ENCODE measurements around the gene ZNF236.

ZNF236 gene

GRCh38 chr18:76889091-76889699 lies 66.8 kb downstream of the ZNF236 start:
- H2AFZ ChIP-seq (ENCODE audit: low read depth, low read length, severe bottlenecking): no peak overlapping the region
- no peaks in the 10 kb centered on the region for H3K9me3 ChIP-seq (ENCODE audit: insufficient read depth, low read length)
- no peak overlapping the region for H3K27ac ChIP-seq (ENCODE audit: low read depth, low read length)
- no peaks in the 10 kb centered on the region for H3F3A ChIP-seq (ENCODE audit: insufficient read depth)
- no peak overlapping the region for H3K4me2 ChIP-seq (ENCODE audit: low read depth, low read length, poor library complexity, severe bottlenecking)
- TF ChIP-seq EZH2phosphoT487 (conservative IDR thresholded peaks at IDR 0.05; ENCODE audit: low read length): no peak
- TF ChIP-seq, protein P1, sequence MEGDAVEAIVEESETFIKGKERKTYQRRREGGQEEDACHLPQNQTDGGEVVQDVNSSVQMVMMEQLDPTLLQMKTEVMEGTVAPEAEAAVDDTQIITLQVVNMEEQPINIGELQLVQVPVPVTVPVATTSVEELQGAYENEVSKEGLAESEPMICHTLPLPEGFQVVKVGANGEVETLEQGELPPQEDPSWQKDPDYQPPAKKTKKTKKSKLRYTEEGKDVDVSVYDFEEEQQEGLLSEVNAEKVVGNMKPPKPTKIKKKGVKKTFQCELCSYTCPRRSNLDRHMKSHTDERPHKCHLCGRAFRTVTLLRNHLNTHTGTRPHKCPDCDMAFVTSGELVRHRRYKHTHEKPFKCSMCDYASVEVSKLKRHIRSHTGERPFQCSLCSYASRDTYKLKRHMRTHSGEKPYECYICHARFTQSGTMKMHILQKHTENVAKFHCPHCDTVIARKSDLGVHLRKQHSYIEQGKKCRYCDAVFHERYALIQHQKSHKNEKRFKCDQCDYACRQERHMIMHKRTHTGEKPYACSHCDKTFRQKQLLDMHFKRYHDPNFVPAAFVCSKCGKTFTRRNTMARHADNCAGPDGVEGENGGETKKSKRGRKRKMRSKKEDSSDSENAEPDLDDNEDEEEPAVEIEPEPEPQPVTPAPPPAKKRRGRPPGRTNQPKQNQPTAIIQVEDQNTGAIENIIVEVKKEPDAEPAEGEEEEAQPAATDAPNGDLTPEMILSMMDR (IDR thresholded peaks at IDR 0.05; ENCODE audit: insufficient read depth, low read length, poor library complexity, severe bottlenecking): no peak
- H3K36me3 ChIP-seq (ENCODE audit: low read length): peaks cover 11% of the 10 kb centered on the region; the same call in 1 of the 2 replicates
- H3K27me3 ChIP-seq (ENCODE audit: low read length): no peaks in the 10 kb centered on the region
- H3K9me2 ChIP-seq (replicated peaks; ENCODE audit: insufficient read depth, low read length): no peaks in the 10 kb centered on the region
- H3K4me3 ChIP-seq (ENCODE audit: insufficient read depth, low read length, poor library complexity, severe bottlenecking): no peak overlapping the region
- no peak overlapping the region for H3K9ac ChIP-seq (ENCODE audit: low read length)
- H3K79me2 ChIP-seq (ENCODE audit: insufficient read depth, low read length): no peaks in the 10 kb centered on the region
- no peaks in the 10 kb centered on the region for H4K20me1 ChIP-seq (ENCODE audit: low read depth, low read length)

GRCh38 chr18:76892832-76893231 lies 70.5 kb downstream of the ZNF236 start:
- Histone ChIP-seq H3K4me2 (ENCODE audit: low read depth, low read length, poor library complexity, severe bottlenecking) (no peak overlapping the region), H3K27ac (ENCODE audit: low read depth, low read length) (no peak overlapping the region), H3K4me3 (ENCODE audit: insufficient read depth, low read length, poor library complexity, severe bottlenecking) (no peak overlapping the region), H3K79me2 (ENCODE audit: insufficient read depth, low read length) (no peaks in the 10 kb centered on the region), H3K9me3 (ENCODE audit: insufficient read depth, low read length) (no peaks in the 10 kb centered on the region), H3K9me2 (replicated peaks; ENCODE audit: insufficient read depth, low read length) (no peaks in the 10 kb centered on the region), H3K27me3 (ENCODE audit: low read length) (no peaks in the 10 kb centered on the region), H2AFZ (ENCODE audit: low read depth, low read length, severe bottlenecking) (no peak overlapping the region), H4K20me1 (ENCODE audit: low read depth, low read length) (no peaks in the 10 kb centered on the region), H3K9ac (ENCODE audit: low read length) (no peak overlapping the region), H3K36me3 (ENCODE audit: low read length) (peaks cover 34% of the 10 kb centered on the region), H3F3A (ENCODE audit: insufficient read depth) (no peaks in the 10 kb centered on the region)
- TF ChIP-seq, protein P1 (IDR thresholded peaks at IDR 0.05; ENCODE audit: insufficient read depth, low read length, poor library complexity, severe bottlenecking): no peak
- TF ChIP-seq EZH2phosphoT487 (conservative IDR thresholded peaks at IDR 0.05; ENCODE audit: low read length): no peak

- Histone ChIP-seq H3K4me2 (ENCODE audit: low read depth, low read length, poor library complexity, severe bottlenecking) (no peak overlapping the region), H3K27me3 (ENCODE audit: low read length) (no peaks in the 10 kb centered on the region), H3K36me3 (ENCODE audit: low read length) (peaks cover 40% of the 10 kb centered on the region), H3K27ac (ENCODE audit: low read depth, low read length) (no peak overlapping the region), H3K9me2 (replicated peaks; ENCODE audit: insufficient read depth, low read length) (no peaks in the 10 kb centered on the region), H3K79me2 (ENCODE audit: insufficient read depth, low read length) (no peaks in the 10 kb centered on the region), H4K20me1 (ENCODE audit: low read depth, low read length) (no peaks in the 10 kb centered on the region), H3K4me3 (ENCODE audit: insufficient read depth, low read length, poor library complexity, severe bottlenecking) (no peak overlapping the region), H2AFZ (ENCODE audit: low read depth, low read length, severe bottlenecking) (no peak overlapping the region), H3K9me3 (ENCODE audit: insufficient read depth, low read length) (no peaks in the 10 kb centered on the region), H3K9ac (ENCODE audit: low read length) (no peak overlapping the region), H3F3A (ENCODE audit: insufficient read depth) (no peaks in the 10 kb centered on the region)
- TF ChIP-seq, protein P1 (IDR thresholded peaks at IDR 0.05; ENCODE audit: insufficient read depth, low read length, poor library complexity, severe bottlenecking): no peak
- no peak for TF ChIP-seq EZH2phosphoT487 (conservative IDR thresholded peaks at IDR 0.05; ENCODE audit: low read length)
Measured at GRCh38 chr18:76894566-76895346, 72.4 kb downstream of the ZNF236 start.

Measured in SU-DHL-6 (cell line).